ENCODE measurements around the gene NAALADL2.

DNA sequence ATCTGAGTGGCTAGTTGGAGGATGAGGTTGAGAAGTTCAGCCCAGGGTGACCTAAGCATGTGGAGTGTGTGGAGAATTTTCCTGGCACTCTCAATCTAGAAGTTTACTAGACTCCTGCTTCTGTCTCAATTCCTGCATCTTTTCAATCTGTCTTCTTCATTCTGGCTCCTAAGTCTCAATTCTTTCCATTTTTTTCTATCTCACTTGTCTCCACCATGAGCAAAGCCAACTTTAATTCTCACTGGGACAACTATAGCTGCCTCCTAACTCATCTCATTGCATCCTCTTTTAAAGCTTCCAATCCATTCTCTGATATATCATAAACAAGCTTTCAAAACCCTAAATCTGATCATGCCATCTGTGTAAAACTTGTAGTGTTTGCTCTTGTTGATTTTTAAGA is 569.3 kb downstream of the NAALADL2 start:
- TF ChIP-seq, protein P1, sequence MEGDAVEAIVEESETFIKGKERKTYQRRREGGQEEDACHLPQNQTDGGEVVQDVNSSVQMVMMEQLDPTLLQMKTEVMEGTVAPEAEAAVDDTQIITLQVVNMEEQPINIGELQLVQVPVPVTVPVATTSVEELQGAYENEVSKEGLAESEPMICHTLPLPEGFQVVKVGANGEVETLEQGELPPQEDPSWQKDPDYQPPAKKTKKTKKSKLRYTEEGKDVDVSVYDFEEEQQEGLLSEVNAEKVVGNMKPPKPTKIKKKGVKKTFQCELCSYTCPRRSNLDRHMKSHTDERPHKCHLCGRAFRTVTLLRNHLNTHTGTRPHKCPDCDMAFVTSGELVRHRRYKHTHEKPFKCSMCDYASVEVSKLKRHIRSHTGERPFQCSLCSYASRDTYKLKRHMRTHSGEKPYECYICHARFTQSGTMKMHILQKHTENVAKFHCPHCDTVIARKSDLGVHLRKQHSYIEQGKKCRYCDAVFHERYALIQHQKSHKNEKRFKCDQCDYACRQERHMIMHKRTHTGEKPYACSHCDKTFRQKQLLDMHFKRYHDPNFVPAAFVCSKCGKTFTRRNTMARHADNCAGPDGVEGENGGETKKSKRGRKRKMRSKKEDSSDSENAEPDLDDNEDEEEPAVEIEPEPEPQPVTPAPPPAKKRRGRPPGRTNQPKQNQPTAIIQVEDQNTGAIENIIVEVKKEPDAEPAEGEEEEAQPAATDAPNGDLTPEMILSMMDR (IDR thresholded peaks at IDR 0.05): no peak
- TF ChIP-seq EZH2 (IDR thresholded peaks at IDR 0.05): no peak

All from neural progenitor cell (in vitro differentiated cells).